ENCODE data around the gene SAMD4A.

Gene SAMD4A

DNA sequence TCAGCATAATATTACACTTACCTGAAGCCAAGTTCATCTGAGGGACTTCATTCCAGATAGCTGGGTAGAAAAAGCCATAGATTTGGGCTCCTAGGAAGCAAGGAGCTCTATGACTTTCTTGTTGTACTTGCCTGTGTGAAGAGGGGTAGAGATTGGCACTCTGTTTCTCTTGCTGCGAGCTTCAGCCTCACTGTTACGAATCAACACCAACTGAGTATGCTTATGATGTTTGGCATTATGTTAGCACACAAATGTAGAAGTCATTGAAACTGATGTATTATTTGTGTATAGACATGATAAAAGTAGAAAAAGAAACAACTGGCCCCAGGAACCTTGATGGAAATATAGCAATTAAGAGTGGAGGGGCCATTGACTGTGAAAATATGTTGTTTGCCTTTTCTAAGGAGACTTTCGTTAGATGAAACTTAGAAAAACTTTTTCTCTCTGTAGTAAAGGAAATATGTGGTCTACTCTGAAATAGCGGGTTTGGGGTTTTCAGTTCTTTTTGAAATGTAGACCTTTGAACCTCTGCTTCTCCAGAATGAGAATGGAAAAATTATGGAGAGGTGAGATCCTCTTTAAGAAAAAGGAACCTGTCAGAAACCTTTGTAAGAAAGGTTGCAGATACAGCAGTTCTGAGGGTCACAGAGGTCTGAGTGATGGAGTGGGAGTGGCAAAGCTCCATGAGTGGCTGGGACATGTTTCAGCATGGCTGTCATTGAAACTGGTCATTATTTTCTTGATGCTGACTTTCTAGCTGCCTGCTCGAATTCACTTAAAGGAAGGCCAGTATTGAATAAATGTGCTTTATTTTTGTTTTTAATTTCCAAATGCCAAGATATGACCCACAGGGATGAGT lies 175.8 kb downstream of the SAMD4A start:
- H3K4me3 ChIP-seq (ENCODE audit: severe bottlenecking): no peak overlapping the region
- peaks cover 3% of the 10 kb centered on the region for H3K4me1 ChIP-seq (ENCODE audit: insufficient read depth, poor library complexity, severe bottlenecking)
- H3K27ac ChIP-seq (ENCODE audit: poor library complexity, severe bottlenecking): no peak overlapping the region
- no peaks in the 10 kb centered on the region for H3K27me3 ChIP-seq (ENCODE audit: insufficient read depth, poor library complexity, severe bottlenecking)
- H3K9me3 ChIP-seq (ENCODE audit: severe bottlenecking): no peaks in the 10 kb centered on the region
- TF ChIP-seq, protein P1, sequence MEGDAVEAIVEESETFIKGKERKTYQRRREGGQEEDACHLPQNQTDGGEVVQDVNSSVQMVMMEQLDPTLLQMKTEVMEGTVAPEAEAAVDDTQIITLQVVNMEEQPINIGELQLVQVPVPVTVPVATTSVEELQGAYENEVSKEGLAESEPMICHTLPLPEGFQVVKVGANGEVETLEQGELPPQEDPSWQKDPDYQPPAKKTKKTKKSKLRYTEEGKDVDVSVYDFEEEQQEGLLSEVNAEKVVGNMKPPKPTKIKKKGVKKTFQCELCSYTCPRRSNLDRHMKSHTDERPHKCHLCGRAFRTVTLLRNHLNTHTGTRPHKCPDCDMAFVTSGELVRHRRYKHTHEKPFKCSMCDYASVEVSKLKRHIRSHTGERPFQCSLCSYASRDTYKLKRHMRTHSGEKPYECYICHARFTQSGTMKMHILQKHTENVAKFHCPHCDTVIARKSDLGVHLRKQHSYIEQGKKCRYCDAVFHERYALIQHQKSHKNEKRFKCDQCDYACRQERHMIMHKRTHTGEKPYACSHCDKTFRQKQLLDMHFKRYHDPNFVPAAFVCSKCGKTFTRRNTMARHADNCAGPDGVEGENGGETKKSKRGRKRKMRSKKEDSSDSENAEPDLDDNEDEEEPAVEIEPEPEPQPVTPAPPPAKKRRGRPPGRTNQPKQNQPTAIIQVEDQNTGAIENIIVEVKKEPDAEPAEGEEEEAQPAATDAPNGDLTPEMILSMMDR (IDR thresholded peaks at IDR 0.05; ENCODE audit: poor library complexity, severe bottlenecking): no peak
- no peak for ATAC-seq (ENCODE audit: low read depth)
- H3K36me3 ChIP-seq (ENCODE audit: low read depth): peaks cover 11% of the 10 kb centered on the region; the same call in 1 of the 2 replicates
- DNase-seq (ENCODE audit: low spot score): no peak

DNA sequence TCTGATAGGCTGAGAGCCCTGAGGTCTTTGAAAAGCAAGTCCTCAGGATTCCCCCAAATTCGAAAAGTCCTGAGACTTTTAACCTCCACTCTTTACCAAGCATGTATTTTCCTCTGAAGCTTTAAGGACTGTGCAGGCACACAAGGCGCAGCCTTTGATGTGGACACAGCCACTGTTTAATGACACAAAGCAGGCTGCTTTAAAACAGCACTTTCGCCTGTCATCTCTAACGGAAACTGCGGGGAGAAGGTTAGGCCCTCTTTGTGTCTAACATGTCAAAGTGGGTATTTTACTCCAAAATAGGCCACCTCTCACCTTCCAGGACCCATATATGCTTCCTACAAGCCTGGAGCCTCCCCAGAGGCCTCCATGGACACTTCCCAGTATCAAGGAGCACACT lies 176.5 kb downstream of the SAMD4A start:
- H3K27me3 ChIP-seq (ENCODE audit: insufficient read depth, poor library complexity, severe bottlenecking): no peaks in the 10 kb centered on the region
- TF ChIP-seq, protein P1 (IDR thresholded peaks at IDR 0.05; ENCODE audit: poor library complexity, severe bottlenecking): no peak
- ATAC-seq (ENCODE audit: low read depth) (no peak), DNase-seq (ENCODE audit: low spot score) (no peak)
- no peaks in the 10 kb centered on the region for H3K4me1 ChIP-seq (ENCODE audit: insufficient read depth, poor library complexity, severe bottlenecking)
- H3K36me3 ChIP-seq (ENCODE audit: low read depth): peaks cover 9% of the 10 kb centered on the region; the same call in 1 of the 2 replicates
- H3K4me3 ChIP-seq (ENCODE audit: severe bottlenecking): no peak overlapping the region
- no peak overlapping the region for H3K27ac ChIP-seq (ENCODE audit: poor library complexity, severe bottlenecking)
- no peaks in the 10 kb centered on the region for H3K9me3 ChIP-seq (ENCODE audit: severe bottlenecking)

DNA sequence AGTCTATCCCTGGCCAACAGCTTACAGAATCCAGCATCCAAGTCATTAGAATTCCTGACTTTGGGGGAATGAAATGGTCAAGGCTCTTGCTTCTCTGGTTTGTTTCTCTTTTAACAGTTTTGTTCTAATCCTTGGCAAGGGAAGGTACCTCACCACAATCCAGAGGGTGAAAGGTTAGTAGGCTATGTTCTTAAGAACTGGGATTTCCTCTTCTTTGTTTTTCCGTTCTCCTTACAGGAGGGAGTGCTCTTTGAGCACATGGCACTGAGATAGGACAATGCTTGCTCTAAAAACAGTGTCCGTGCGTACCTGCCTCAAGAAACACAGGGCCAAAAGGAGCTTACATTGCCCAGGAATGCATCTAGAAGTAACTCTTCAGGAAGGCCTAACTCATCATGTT lies 179.1 kb downstream of the SAMD4A start:
- H3K4me1 ChIP-seq (ENCODE audit: insufficient read depth, poor library complexity, severe bottlenecking): no peaks in the 10 kb centered on the region
- H3K4me3 ChIP-seq (ENCODE audit: severe bottlenecking): no peak overlapping the region
- H3K36me3 ChIP-seq (ENCODE audit: low read depth): peaks cover 16% of the 10 kb centered on the region
- no peaks in the 10 kb centered on the region for H3K9me3 ChIP-seq (ENCODE audit: severe bottlenecking)
- no peak for DNase-seq (ENCODE audit: low spot score)
- H3K27ac ChIP-seq (ENCODE audit: poor library complexity, severe bottlenecking): no peak overlapping the region
- ATAC-seq (ENCODE audit: low read depth): no peak
- H3K27me3 ChIP-seq (ENCODE audit: insufficient read depth, poor library complexity, severe bottlenecking): no peaks in the 10 kb centered on the region
- TF ChIP-seq, protein P1 (IDR thresholded peaks at IDR 0.05; ENCODE audit: poor library complexity, severe bottlenecking): no peak

DNA sequence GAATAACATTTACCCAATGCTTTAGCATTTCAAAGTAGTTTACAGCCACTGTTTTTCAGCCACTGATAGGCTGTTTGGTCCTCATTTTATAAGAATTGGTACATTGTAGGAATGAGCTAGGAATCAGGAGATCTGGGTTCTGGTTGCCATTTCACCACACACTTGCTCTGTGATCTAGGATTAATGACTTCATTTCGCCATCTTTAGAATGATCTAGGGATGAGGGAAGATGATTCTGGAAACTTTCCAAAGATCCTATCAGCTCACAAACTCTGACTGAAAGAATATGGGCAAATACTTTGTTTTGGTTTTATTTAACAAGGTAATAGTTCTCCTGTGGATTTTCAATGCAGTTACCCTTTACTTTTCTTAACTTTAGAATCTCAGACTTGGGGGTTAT lies 180.7 kb downstream of the SAMD4A start:
- no peaks in the 10 kb centered on the region for H3K27me3 ChIP-seq (ENCODE audit: insufficient read depth, poor library complexity, severe bottlenecking)
- no peak overlapping the region for H3K4me3 ChIP-seq (ENCODE audit: severe bottlenecking)
- H3K27ac ChIP-seq (ENCODE audit: poor library complexity, severe bottlenecking): no peak overlapping the region
- H3K9me3 ChIP-seq (ENCODE audit: severe bottlenecking): no peaks in the 10 kb centered on the region
- H3K4me1 ChIP-seq (ENCODE audit: insufficient read depth, poor library complexity, severe bottlenecking): no peaks in the 10 kb centered on the region
- TF ChIP-seq, protein P1 (IDR thresholded peaks at IDR 0.05; ENCODE audit: poor library complexity, severe bottlenecking): no peak
- H3K36me3 ChIP-seq (ENCODE audit: low read depth): peaks cover 27% of the 10 kb centered on the region
- DNase-seq (ENCODE audit: low spot score) (no peak), ATAC-seq (ENCODE audit: low read depth) (no peak)

DNA sequence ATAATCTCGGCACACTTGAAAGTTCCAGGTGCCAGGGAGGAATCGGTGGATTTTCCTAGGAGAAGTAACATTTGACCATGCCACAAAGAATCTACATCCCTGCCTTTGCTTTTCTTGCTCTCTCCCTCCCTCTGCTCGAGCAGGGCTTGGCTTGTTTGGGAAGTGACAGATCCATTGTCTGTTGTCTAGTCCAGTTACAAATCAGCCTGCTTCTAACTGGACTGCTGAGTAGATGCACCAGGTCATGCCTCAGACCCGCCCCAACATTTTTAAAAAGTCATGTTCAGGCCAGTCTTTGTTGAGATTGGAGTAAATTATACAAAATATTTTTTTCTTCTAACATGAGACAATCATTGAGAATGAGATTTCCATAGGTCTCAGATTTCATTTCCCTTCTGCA lies 182.3 kb downstream of the SAMD4A start:
- H3K4me1 ChIP-seq (ENCODE audit: insufficient read depth, poor library complexity, severe bottlenecking): no peaks in the 10 kb centered on the region
- H3K36me3 ChIP-seq (ENCODE audit: low read depth): peaks cover 32% of the 10 kb centered on the region
- H3K27me3 ChIP-seq (ENCODE audit: insufficient read depth, poor library complexity, severe bottlenecking): no peaks in the 10 kb centered on the region
- TF ChIP-seq, protein P1 (IDR thresholded peaks at IDR 0.05; ENCODE audit: poor library complexity, severe bottlenecking): no peak
- H3K4me3 ChIP-seq (ENCODE audit: severe bottlenecking): no peak overlapping the region
- no peak for DNase-seq (ENCODE audit: low spot score)
- H3K9me3 ChIP-seq (ENCODE audit: severe bottlenecking): no peaks in the 10 kb centered on the region
- ATAC-seq (ENCODE audit: low read depth): no peak
- no peak overlapping the region for H3K27ac ChIP-seq (ENCODE audit: poor library complexity, severe bottlenecking)

All from RWPE2 (cell line).